ENCODE measurements around the gene SF3B5.

SF3B5 gene

GRCh38 chr6:144123836-144124235 lies 28.5 kb upstream of the SF3B5 start:
- TF ChIP-seq GATA1 (IDR thresholded peaks at IDR 0.05; ENCODE audit: low read depth, low read length) (no peak), POLR2A (IDR thresholded peaks at IDR 0.05; ENCODE audit: low read length) (no peak)
- DNase-seq, result peak; percentile 17 to 32

GRCh38 chr6:144123421-144123820 lies 28.0 kb upstream of the SF3B5 start:
- TF ChIP-seq POLR2A (IDR thresholded peaks at IDR 0.05; ENCODE audit: low read length) (no peak), GATA1 (IDR thresholded peaks at IDR 0.05; ENCODE audit: low read depth, low read length) (no peak)
- no peak for DNase-seq

- DNase-seq, result no peak
- TF ChIP-seq POLR2A (IDR thresholded peaks at IDR 0.05; ENCODE audit: low read length), result no peak
- TF ChIP-seq GATA1 (IDR thresholded peaks at IDR 0.05; ENCODE audit: low read depth, low read length), result no peak
Observed at GRCh38 chr6:144122861-144123260, 27.5 kb upstream of the SF3B5 start.

GRCh38 chr6:144119376-144119775 lies 24.0 kb upstream of the SF3B5 start:
- TF ChIP-seq GATA1 (IDR thresholded peaks at IDR 0.05; ENCODE audit: low read depth, low read length) (no peak), POLR2A (IDR thresholded peaks at IDR 0.05; ENCODE audit: low read length) (no peak)
- DNase-seq, result no peak

- DNase-seq, result no peak
- no peak for TF ChIP-seq GATA1 (IDR thresholded peaks at IDR 0.05; ENCODE audit: low read depth, low read length)
- TF ChIP-seq POLR2A (IDR thresholded peaks at IDR 0.05; ENCODE audit: low read length), result no peak
Observed at GRCh38 chr6:144115219-144115618, 19.8 kb upstream of the SF3B5 start.

GRCh38 chr6:144113366-144113765 lies 18.0 kb upstream of the SF3B5 start:
- TF ChIP-seq POLR2A (IDR thresholded peaks at IDR 0.05; ENCODE audit: low read length) (no peak), GATA1 (IDR thresholded peaks at IDR 0.05; ENCODE audit: low read depth, low read length) (no peak)
- no peak for DNase-seq

- TF ChIP-seq POLR2A (IDR thresholded peaks at IDR 0.05; ENCODE audit: low read length) (no peak), GATA1 (IDR thresholded peaks at IDR 0.05; ENCODE audit: low read depth, low read length) (no peak)
- no peak for DNase-seq
Observed at GRCh38 chr6:144110210-144110609, 14.8 kb upstream of the SF3B5 start.

- no peak for DNase-seq
- no peak for TF ChIP-seq POLR2A (IDR thresholded peaks at IDR 0.05; ENCODE audit: low read length)
- no peak for TF ChIP-seq GATA1 (IDR thresholded peaks at IDR 0.05; ENCODE audit: low read depth, low read length)
Observed at GRCh38 chr6:144106206-144106605, 10.8 kb upstream of the SF3B5 start.

- DNase-seq, result peak; percentile 73 to 77
- TF ChIP-seq POLR2A (IDR thresholded peaks at IDR 0.05; ENCODE audit: low read length), result no peak
- TF ChIP-seq GATA1 (IDR thresholded peaks at IDR 0.05; ENCODE audit: low read depth, low read length), result no peak
Observed at GRCh38 chr6:144104898-144105487, 9.6 kb upstream of the SF3B5 start.

GRCh38 chr6:144104488-144104887 lies 9.1 kb upstream of the SF3B5 start:
- TF ChIP-seq POLR2A (IDR thresholded peaks at IDR 0.05; ENCODE audit: low read length), result no peak
- TF ChIP-seq GATA1 (IDR thresholded peaks at IDR 0.05; ENCODE audit: low read depth, low read length), result no peak
- no peak for DNase-seq

- DNase-seq, result no peak
- no peak for TF ChIP-seq GATA1 (IDR thresholded peaks at IDR 0.05; ENCODE audit: low read depth, low read length)
- no peak for TF ChIP-seq POLR2A (IDR thresholded peaks at IDR 0.05; ENCODE audit: low read length)
Observed at GRCh38 chr6:144103026-144103563, 7.7 kb upstream of the SF3B5 start.

- no peak for TF ChIP-seq GATA1 (IDR thresholded peaks at IDR 0.05; ENCODE audit: low read depth, low read length)
- no peak for TF ChIP-seq POLR2A (IDR thresholded peaks at IDR 0.05; ENCODE audit: low read length)
- DNase-seq, result no peak
Observed at GRCh38 chr6:144098993-144099392, 3.6 kb upstream of the SF3B5 start.

GRCh38 chr6:144094731-144095133 lies 641 bp downstream of the SF3B5 start:
- no peak for DNase-seq
- TF ChIP-seq POLR2A (IDR thresholded peaks at IDR 0.05; ENCODE audit: low read length) (no peak), GATA1 (IDR thresholded peaks at IDR 0.05; ENCODE audit: low read depth, low read length) (no peak)

GRCh38 chr6:144093658-144094057 lies 1.7 kb downstream of the SF3B5 start:
- no peak for TF ChIP-seq POLR2A (IDR thresholded peaks at IDR 0.05; ENCODE audit: low read length)
- TF ChIP-seq GATA1 (IDR thresholded peaks at IDR 0.05; ENCODE audit: low read depth, low read length), result no peak
- DNase-seq, result no peak

- TF ChIP-seq POLR2A (IDR thresholded peaks at IDR 0.05; ENCODE audit: low read length) (no peak), GATA1 (IDR thresholded peaks at IDR 0.05; ENCODE audit: low read depth, low read length) (no peak)
- DNase-seq, result no peak
Observed at GRCh38 chr6:144093236-144093635, 2.1 kb downstream of the SF3B5 start.
